ENCODE measurements around the gene DFFA. TPM values are rescaled to one million over a fixed set of nuclear protein-coding genes. Genes with fewer than 3 reads are reported as not detected.
"Not testable (repeated sequence)": the region's sequence is repeated elsewhere in the genome, so short reads cannot be mapped to it uniquely, and the experiment has no call there.

The DFFA gene
- total RNA-seq, 1 donor from 2014 or later, result 56.2 TPM

DNA sequence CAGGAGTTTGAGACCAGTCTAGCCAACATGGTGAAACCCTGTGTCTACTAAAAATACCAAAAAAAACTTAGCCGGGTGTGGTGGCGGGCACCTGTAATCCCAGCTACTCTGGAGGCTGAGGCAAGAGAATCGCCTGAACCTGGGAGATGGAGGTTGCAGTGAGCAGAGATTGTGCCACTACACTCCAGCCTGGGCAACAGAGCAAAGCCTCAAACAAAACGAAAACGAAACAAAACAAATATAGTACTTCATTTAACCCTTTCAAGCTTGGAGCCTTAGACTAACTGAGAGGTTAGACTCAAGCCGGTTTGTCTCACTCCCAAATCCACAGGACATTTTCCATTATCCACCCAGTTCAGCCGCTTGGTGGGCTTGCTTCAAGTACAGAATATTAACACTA is 14.9 kb downstream of the DFFA start:
- DNase-seq, result peak; percentile 32

GRCh38 chr1:10456661-10457060 is 15.7 kb downstream of the DFFA start:
- no peak for DNase-seq

GRCh38 chr1:10456048-10456447 is 16.3 kb downstream of the DFFA start:
- no peak for DNase-seq

GRCh38 chr1:10451287-10451686 is 21.0 kb downstream of the DFFA start:
- peak; percentile 41 for DNase-seq

DNA sequence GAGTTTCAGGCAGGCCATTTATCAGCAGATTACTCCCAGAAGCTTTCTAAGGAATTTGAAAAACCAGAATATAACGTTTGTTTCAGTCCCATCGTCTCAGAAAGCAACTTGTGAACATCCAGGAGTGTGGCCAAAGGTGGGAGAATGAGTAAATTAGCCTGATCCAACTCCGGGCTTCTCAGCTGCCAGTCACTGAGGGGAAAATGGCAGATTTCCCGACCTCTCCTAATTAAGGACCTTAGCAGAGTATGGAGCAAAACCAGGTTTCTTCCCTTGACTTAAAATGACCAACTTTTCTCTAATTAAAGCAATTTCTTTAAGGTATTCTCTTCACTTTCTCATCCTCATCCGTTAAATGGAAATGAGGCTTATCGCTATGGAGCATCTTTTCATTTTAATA is 21.5 kb downstream of the DFFA start:
- no peak for DNase-seq

- DNase-seq, result peak; percentile 10
Measured at GRCh38 chr1:10450156-10450814, 22.0 kb downstream of the DFFA start.

GRCh38 chr1:10449751-10450150 is 22.6 kb downstream of the DFFA start, which contains the start of gene CORT:
Gene CORT (plus strand): TSS chr1:10450031. CDS start chr1:10450224, 193 bp downstream.
- no peak for DNase-seq

GRCh38 chr1:10446790-10447422 is 25.4 kb downstream of the DFFA start:
- DNase-seq, result no peak

DNA sequence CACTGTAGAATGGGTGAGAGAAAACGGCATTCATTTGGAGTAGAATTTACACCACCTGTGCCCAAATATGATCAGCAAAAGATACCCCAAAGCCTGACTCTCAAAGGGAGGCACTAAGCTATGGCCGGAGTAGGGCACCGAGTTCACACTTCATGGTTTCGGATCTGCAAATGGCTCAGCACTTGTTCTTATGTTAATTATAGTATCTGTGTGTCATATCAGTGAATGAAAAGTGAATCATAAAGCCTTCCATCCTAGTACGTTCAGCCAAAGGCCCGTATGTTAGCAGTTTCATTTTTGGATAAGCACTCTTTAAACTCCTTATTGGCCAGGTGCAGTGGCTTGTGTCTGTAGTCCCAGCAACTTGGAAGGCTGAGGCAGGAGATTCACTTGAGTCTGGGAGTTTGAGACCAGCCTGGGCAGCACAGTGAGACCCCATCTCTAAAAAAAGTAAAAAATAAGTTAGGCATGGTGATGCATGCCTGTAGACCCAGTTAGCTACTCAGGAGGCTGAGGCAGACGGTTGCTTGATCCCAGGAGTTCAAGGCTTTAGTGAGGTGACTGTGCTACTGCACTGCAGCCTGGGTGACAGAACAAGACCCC is 27.4 kb downstream of the DFFA start:
- DNase-seq, result no peak

GRCh38 chr1:10444248-10444647 is 28.1 kb downstream of the DFFA start:
- DNase-seq, result no peak

DNA sequence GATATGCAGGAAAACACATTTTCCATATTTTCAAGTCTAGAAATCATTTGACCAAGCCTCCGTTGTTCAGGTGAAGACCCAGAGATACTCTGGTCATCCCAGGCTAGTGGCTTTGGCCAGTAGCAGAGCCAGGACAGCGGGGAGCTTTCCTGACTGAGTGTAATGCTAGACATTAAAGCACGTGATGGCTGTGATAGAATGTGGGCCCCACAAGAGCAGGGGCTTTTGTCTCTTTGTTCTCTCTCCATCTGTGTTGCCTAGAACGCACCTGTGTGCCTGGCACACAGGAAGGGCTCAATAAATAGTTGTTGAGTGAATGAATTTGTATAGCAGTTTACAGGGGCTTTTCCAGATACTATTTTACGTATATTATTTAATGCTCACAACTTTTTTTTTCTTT is 31.5 kb downstream of the DFFA start:
- no peak for DNase-seq

- DNase-seq, result no peak
Measured at GRCh38 chr1:10440305-10440704, 32.0 kb downstream of the DFFA start.

GRCh38 chr1:10438677-10439163 is 33.6 kb downstream of the DFFA start:
- no peak for DNase-seq

GRCh38 chr1:10437052-10437451 is 35.3 kb downstream of the DFFA start:
- DNase-seq, result no peak

- no peak for DNase-seq
Measured at GRCh38 chr1:10434590-10434989, 37.7 kb downstream of the DFFA start.

- no peak for DNase-seq
Measured at GRCh38 chr1:10433790-10434189, 38.5 kb downstream of the DFFA start.

- no peak for DNase-seq
Measured at GRCh38 chr1:10432910-10433700, 39.2 kb downstream of the DFFA start.

DNA sequence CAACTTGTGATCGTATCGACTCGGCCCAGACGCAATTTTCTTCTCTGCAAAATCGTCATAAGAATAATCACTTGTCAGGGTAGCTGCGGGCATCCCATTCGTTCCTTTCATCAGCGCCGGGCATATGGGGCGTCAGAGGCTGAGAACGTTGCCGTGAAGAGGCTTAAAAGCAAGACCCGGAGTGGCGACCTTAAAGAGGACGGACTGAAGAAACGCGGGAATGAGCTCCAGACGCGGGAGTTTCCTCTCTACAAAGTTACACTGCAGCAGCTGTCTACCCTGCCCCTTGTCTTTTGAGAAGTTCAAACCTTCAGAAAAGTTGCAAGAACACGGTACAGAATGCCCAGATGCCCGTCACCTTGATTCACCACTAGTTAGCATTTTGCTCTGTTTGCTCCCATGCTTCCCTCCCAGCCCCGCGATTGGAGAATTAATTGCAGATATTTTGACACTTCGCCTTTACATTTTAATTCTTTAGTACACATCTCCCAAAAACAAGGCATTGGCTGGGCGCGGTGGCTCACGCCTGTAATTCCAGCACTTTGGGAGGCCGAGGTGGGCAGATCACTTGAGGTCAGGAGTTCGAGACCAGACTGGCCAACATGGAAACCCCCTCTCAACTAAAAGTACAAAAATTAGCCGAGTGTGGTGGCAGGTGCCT is 41.1 kb downstream of the DFFA start:
- DNase-seq, result no peak

DNA sequence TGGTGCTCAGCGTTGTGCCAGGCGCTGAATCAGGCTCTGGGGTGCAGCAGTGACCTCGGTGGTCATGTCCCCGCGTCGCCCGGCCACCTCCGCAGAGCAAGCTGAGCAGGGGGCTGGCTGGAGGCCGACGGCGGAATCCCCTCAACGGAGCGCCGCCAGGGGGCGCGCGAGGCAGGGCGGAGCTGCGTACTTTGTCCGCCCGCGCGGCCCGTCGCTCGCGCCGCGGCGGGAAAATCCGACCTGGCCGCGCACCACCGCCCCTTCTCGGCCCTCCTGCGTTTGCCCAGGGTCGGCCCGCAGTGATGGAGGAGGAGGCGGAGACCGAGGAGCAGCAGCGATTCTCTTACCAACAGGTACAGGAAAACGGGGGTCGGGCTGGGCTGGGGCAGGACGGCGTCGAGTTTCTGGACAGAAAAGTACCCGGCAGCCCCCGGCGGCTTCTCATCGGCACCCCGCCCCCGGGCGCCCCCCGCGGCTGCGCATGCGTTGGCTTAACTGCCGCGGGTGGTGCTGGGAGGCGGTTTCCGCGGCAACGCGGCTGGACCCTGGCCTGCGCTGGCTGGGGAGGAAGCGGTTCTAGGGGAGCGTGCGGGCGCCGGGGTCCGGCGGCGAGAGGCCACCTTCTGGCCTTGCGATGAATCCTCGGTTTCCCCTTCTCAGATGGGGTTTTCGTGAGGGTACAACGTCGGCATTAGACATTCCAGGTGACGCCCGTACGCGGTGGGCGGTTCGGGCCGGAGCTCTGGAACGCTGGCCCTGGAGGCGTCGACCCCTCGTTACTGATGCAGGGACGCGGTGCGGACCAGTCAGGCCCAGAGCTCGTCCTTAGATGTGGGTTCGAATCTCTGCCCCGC is 41.9 kb downstream of the DFFA start, which contains the start of gene CENPS:
TSS of gene CENPS (plus strand) at position 218 of the 854 bp plus-strand sequence. CDS start at position 303, 85 bp downstream.
- DNase-seq, result peak; percentile 92

DNA sequence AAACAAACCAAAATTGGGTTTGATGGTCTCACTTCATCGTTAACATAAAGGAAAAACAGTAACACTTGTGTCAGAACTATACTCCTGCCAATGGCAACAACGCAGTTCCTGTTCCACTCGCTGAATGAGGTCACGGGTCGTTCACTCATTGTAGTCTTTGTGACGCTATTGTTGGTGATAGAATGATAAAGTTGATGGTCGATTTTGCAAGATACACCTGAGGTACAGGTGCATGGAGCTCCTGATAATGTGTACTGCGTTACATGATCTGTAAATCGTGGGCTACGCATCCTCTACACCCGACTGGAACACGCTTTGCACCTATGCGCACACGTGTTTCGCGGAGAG is 42.5 kb downstream of the DFFA start:
- peak; percentile 83 for DNase-seq

- DNase-seq, result no peak
Measured at GRCh38 chr1:10428984-10429383, 43.3 kb downstream of the DFFA start.

DNA sequence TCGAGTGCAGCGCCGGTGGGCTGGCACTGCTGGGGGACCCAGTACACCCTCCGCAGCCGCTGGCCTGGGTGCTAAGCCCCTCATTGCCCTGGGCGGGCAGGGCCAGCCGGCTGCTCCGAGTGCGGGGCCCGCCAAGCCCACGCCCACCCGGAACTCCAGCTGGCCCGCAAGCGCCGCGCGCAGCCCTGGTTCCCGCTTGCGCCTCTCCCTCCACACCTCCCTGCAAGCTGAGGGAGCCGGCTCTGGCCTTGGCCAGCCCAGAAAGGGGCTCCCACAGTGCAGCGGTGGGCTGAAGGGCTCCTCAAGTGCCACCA is 45.8 kb downstream of the DFFA start:
- DNase-seq, result not testable (repeated sequence)

All from dermis blood vessel endothelial cell (primary cell).